Prostate gland (tissue), 2 donors: ENCODE data around the gene CTBP2. TPM values are rescaled to one million over a fixed set of nuclear protein-coding genes. Genes with fewer than 3 reads are reported as not detected.

Experiments
- DNase-seq: peaks from one replicate; pipeline ENCODE4 v3.0.0-alpha.2; 2019; ENCODE audit warnings: low spot score
- H3K27ac ChIP-seq, 2 donors: fragments of 200-600 bp; sonication (generic); 2 replicates each; pipeline ENCODE4 v1.5.1; 2017 to 2019
- H3K27me3 ChIP-seq: fragments of 200-600 bp; sonication (generic); replicated peaks from 2 replicates; pipeline ENCODE4 v1.5.1; 2019; ENCODE audit not compliant: insufficient read depth
- H3K36me3 ChIP-seq, 2 donors: fragments of 200-600 bp; sonication (generic); 1 replicate in 1 of 2; 2 replicates in 1 of 2; pipeline versions ENCODE4 v1.5.1 to v1.8.1; 2017 to 2019
- H3K4me1 ChIP-seq: fragments of 200-600 bp; sonication (generic); replicated peaks from 2 replicates; pipeline ENCODE4 v1.5.1; 2019
- H3K4me3 ChIP-seq, 2 donors: fragments of 200-600 bp; sonication (generic); 2 replicates each; pipeline ENCODE4 v1.5.1; 2017 to 2019
- H3K9me3 ChIP-seq: fragments of 200-600 bp; sonication (generic); 2 replicates; pipeline ENCODE4 v1.5.1; 2017
- POLR2A ChIP-seq: fragments of 450-650 bp; IDR thresholded peaks from one replicate; pipeline ENCODE4 v1.6.1; 2016; ENCODE audit warnings: antibody characterized with exemption, mild to moderate bottlenecking
- POLR2AphosphoS5 ChIP-seq: sonication (generic); formaldehyde crosslinking; IDR thresholded peaks from one replicate; pipeline ENCODE4 v1.6.1; 2017; ENCODE audit warnings: antibody characterized with exemption
- WGBS: methylation state at CpG from one replicate; pipeline ENCODE4 v1.1.5; 2018; 5-methylcytosine and 5-hydroxymethylcytosine counted together
- intact Hi-C: fragments of 100-400 bp; cut with DNase I; formaldehyde crosslinking; loops from one replicate; pipeline ENCODE4 v1.14.2; 2022
- total RNA-seq, 2 donors: library from RNA; depleted of rRNA; stranded (reverse); fragments of >200 nt; gene quantifications; one replicate each; pipeline ENCODE4 v1.1.0, GENCODE V29; 2016
- TF ChIP-seq, protein P1 (sequence below), 4 experiments: fragments of 200-600 bp in 2 of 4; fragments of 450-650 bp in 2 of 4; sonication (generic) in 2 of 4; IDR thresholded peaks; 1 replicate in 3 of 4; 2 replicates in 1 of 4; pipeline ENCODE4 v1.5.1; 2016 to 2019; ENCODE audit warnings: antibody characterized with exemption in 4 of 4, mild to moderate bottlenecking in 2 of 4, moderate library complexity in 2 of 4

Gene CTBP2
- total RNA-seq, 2 donors from 2014 or later: 70.2 to 89.7 TPM

DNA sequence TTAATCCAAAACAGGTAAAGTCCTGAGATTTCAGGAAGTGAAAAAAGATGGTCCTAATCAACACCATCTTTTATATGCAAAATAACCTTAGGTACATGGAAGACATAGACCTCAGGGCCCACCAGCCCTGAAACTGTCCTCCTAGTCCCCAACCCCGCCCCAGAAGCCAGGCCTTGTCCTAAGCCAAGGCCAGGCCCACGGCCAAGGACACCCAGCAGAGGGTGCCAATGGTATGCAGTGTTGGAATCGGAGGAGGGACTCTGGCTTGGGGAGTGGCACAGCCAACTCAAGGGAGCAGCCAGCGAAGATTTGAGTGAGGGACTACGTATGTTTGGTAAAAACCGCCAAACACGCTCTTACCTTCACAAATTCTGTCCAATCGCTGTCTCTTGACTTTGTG, 121.7 kb downstream of the CTBP2 start:
- H3K36me3 ChIP-seq: no peaks in the 10 kb centered on the region
- peak; percentile 46 for DNase-seq
- no peak overlapping the region for H3K4me3 ChIP-seq
- TF ChIP-seq POLR2A (no peak), POLR2AphosphoS5 (peak; percentile 52)
- TF ChIP-seq, protein P1, sequence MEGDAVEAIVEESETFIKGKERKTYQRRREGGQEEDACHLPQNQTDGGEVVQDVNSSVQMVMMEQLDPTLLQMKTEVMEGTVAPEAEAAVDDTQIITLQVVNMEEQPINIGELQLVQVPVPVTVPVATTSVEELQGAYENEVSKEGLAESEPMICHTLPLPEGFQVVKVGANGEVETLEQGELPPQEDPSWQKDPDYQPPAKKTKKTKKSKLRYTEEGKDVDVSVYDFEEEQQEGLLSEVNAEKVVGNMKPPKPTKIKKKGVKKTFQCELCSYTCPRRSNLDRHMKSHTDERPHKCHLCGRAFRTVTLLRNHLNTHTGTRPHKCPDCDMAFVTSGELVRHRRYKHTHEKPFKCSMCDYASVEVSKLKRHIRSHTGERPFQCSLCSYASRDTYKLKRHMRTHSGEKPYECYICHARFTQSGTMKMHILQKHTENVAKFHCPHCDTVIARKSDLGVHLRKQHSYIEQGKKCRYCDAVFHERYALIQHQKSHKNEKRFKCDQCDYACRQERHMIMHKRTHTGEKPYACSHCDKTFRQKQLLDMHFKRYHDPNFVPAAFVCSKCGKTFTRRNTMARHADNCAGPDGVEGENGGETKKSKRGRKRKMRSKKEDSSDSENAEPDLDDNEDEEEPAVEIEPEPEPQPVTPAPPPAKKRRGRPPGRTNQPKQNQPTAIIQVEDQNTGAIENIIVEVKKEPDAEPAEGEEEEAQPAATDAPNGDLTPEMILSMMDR (IDR thresholded peaks at IDR 0.05): peak in 2 of 4 experiments; percentile 37 to 39
- H3K27ac ChIP-seq: peak overlapping the region in 1 of 2 donors; percentile 12
- WGBS: 45% methylated on average over 8 of the region's 8 CpGs
- H3K27me3 ChIP-seq: no peaks in the 10 kb centered on the region
- intact Hi-C loops: no loop called here
- no peaks in the 10 kb centered on the region for H3K9me3 ChIP-seq
- H3K4me1 ChIP-seq: peaks cover 18% of the 10 kb centered on the region

- H3K36me3 ChIP-seq: no peaks in the 10 kb centered on the region
- WGBS: 77% methylated on average over 8 of the region's 8 CpGs
- no peak for TF ChIP-seq POLR2A
- TF ChIP-seq, protein P1 (IDR thresholded peaks at IDR 0.05): no peak
- TF ChIP-seq POLR2AphosphoS5: no peak
- H3K9me3 ChIP-seq: no peaks in the 10 kb centered on the region
- no peak for DNase-seq
- peaks cover 18% of the 10 kb centered on the region for H3K4me1 ChIP-seq
- intact Hi-C loops: no loop called here
- H3K27me3 ChIP-seq: no peaks in the 10 kb centered on the region
- H3K27ac ChIP-seq: no peak overlapping the region
- no peak overlapping the region for H3K4me3 ChIP-seq
These were observed 123.1 kb downstream of the CTBP2 start for GRCh38 chr10:125037145-125037877.

- intact Hi-C loops: no loop called here
- 53% methylated on average over 7 of the region's 7 CpGs for WGBS
- peak overlapping the region in 1 of 2 donors; percentile 35 for H3K27ac ChIP-seq
- TF ChIP-seq, protein P1 (IDR thresholded peaks at IDR 0.05): no peak
- TF ChIP-seq POLR2A (no peak), POLR2AphosphoS5 (no peak)
- no peaks in the 10 kb centered on the region for H3K36me3 ChIP-seq
- peaks cover 18% of the 10 kb centered on the region for H3K4me1 ChIP-seq
- no peak overlapping the region for H3K4me3 ChIP-seq
- no peak for DNase-seq
- H3K27me3 ChIP-seq: no peaks in the 10 kb centered on the region
- no peaks in the 10 kb centered on the region for H3K9me3 ChIP-seq
These were observed 124.6 kb downstream of the CTBP2 start for GRCh38 chr10:125035588-125036295.

DNA sequence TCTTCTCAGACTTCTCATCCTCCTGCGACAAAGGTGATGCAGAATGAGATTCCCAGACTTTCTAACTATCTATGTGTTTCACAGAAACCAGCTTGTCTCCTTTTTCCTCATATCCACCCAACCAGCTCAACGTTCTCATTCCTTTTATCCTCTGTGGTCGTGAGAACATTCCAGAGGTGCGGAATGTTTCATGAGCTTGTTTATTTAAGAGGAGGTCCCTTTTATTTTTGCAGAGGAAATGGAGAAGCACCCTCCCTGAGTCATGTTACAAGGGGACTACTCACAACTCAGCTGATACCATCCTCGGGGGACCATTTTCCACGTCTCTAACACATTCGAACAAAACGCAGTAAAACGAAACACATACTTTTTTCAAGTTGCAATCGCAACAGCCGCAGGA, 125.2 kb downstream of the CTBP2 start:
- Histone ChIP-seq H3K9me3 (no peaks in the 10 kb centered on the region), H3K4me3 (no peak overlapping the region), H3K36me3 (no peaks in the 10 kb centered on the region), H3K27me3 (no peaks in the 10 kb centered on the region), H3K4me1 (peaks cover 18% of the 10 kb centered on the region), H3K27ac (peak overlapping the region; percentile 28 to 35)
- no peak for DNase-seq
- TF ChIP-seq POLR2AphosphoS5 (peak; percentile 22), POLR2A (no peak)
- intact Hi-C loops: no loop called here
- WGBS: 27% methylated on average over 11 of the region's 11 CpGs

DNA sequence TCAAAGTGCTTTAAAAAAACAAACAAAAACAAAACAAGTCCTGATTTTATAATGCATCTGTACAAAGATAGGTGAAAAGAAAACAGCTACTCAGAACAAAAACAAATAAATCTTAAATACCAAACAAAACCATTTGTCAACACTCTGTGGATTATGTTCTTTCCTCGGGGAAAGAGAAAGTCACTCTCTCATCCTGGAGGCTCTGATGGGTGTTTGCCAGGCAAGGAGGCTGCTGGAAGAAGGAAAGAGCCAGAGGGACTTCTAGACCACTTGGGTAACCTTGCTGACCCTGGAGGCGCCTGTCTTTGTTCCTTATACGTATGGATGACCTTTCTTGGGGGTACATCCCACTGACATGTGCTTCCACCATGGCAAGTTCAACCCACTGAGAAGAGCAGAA, 125.7 kb downstream of the CTBP2 start:
- no peaks in the 10 kb centered on the region for H3K36me3 ChIP-seq
- H3K27ac ChIP-seq: peak overlapping the region; percentile 28 to 35
- TF ChIP-seq POLR2AphosphoS5: no peak
- no peak for TF ChIP-seq POLR2A
- TF ChIP-seq, protein P1 (IDR thresholded peaks at IDR 0.05): no peak
- no peak for DNase-seq
- 44% methylated on average over 3 of the region's 3 CpGs for WGBS
- H3K27me3 ChIP-seq: no peaks in the 10 kb centered on the region
- H3K4me3 ChIP-seq: no peak overlapping the region
- intact Hi-C loops: no loop called here
- no peaks in the 10 kb centered on the region for H3K9me3 ChIP-seq
- peaks cover 18% of the 10 kb centered on the region for H3K4me1 ChIP-seq
